ENCODE data around the gene CLASRP. TPM values are rescaled to one million over a fixed set of nuclear protein-coding genes. Genes with fewer than 3 reads are reported as not detected.
A peak's percentile ranks its signal among the peaks of the same experiment; 100 is the strongest.

The CLASRP gene
- total RNA-seq, 2 experiments from 2014 or later: 142 to 166 TPM

- H3K4me2 ChIP-seq (ENCODE audit: low read length): peak overlapping the region; percentile 75
- CTCF ChIA-PET (ENCODE audit: unreplicated experiment): interaction anchor here (0.7 to 1.1 kb wide), 2 partner anchors 37 to 156 kb away, joined by 4 read pairs; partner anchors contain the start of gene TOMM40
- H3K9me3 ChIP-seq (ENCODE audit: low read length): no peaks in the 10 kb centered on the region
- peak; percentile 76 for DNase-seq (ENCODE audit: low spot score)
- H3K9me2 ChIP-seq (ENCODE audit: insufficient read depth, low read length): no peaks in the 10 kb centered on the region
- no peak overlapping the region for H2AFZ ChIP-seq (ENCODE audit: low read length)
- BruUV-seq (replicated peaks): no TSS peak
- H3K27ac ChIP-seq (ENCODE audit: low read depth, low read length, poor library complexity, severe bottlenecking): peak overlapping the region; percentile 88
- peak overlapping the region; percentile 60 for H3K4me3 ChIP-seq (ENCODE audit: low read depth, low read length, poor library complexity, severe bottlenecking)
- H3K79me2 ChIP-seq (ENCODE audit: insufficient read depth, low read depth, low read length): peaks cover 89% of the 10 kb centered on the region
- POLR2A ChIA-PET: interaction anchor here (0.6 to 0.8 kb wide), 3 partner anchors 32 to 73 kb away, joined by 4 to 5 read pairs (median 4); no protein-coding TSS in a partner anchor
- 0 out of 2 replicates have a peak, but pooled peaks cover 4% of the 10 kb centered on the region for H4K20me1 ChIP-seq (ENCODE audit: insufficient read depth, low read length)
- H3K36me3 ChIP-seq (ENCODE audit: insufficient read depth, low read length): peaks cover 84% of the 10 kb centered on the region
- intact Hi-C loops (cut with micrococcal nuclease; ENCODE audit: unreplicated experiment): loop anchor here (2.0 kb wide), 1 partner anchor 30 kb away; no protein-coding TSS in a partner anchor
- peaks cover 73% of the 10 kb centered on the region for H3K4me1 ChIP-seq (ENCODE audit: insufficient read depth, low read length, poor library complexity, severe bottlenecking)
- TF ChIP-seq EZH2phosphoT487 (IDR thresholded peaks at IDR 0.05; ENCODE audit: borderline replicate concordance, low read depth, low read length): no peak
- TF ChIP-seq CTCF (conservative IDR thresholded peaks at IDR 0.05; ENCODE audit: low read length): peak; percentile 49
Observed at GRCh38 chr19:45047188-45047797, 8.4 kb downstream of the CLASRP start.

GRCh38 chr19:45049073-45049736 is 10.4 kb downstream of the CLASRP start:
- Histone ChIP-seq H3K9me2 (ENCODE audit: insufficient read depth, low read length) (no peaks in the 10 kb centered on the region), H3K9me3 (ENCODE audit: low read length) (no peaks in the 10 kb centered on the region), H4K20me1 (ENCODE audit: insufficient read depth, low read length) (0 out of 2 replicates have a peak, but pooled peaks cover 4% of the 10 kb centered on the region), H3K27ac (ENCODE audit: low read depth, low read length, poor library complexity, severe bottlenecking) (peak overlapping the region; percentile 88), H2AFZ (ENCODE audit: low read length) (no peak overlapping the region), H3K4me2 (ENCODE audit: low read length) (peak overlapping the region; percentile 75), H3K36me3 (ENCODE audit: insufficient read depth, low read length) (peaks cover 84% of the 10 kb centered on the region), H3K4me3 (ENCODE audit: low read depth, low read length, poor library complexity, severe bottlenecking) (no peak overlapping the region), H3K79me2 (ENCODE audit: insufficient read depth, low read depth, low read length) (peaks cover 89% of the 10 kb centered on the region), H3K4me1 (ENCODE audit: insufficient read depth, low read length, poor library complexity, severe bottlenecking) (peaks cover 78% of the 10 kb centered on the region)
- no peak for DNase-seq (ENCODE audit: low spot score)
- POLR2A ChIA-PET: interaction anchor here (1.2 to 1.4 kb wide), 2 partner anchors 9 to 47 kb away, joined by 3 read pairs; no protein-coding TSS in a partner anchor
- intact Hi-C loops (cut with micrococcal nuclease; ENCODE audit: unreplicated experiment): no loop called here
- TF ChIP-seq EZH2phosphoT487 (IDR thresholded peaks at IDR 0.05; ENCODE audit: borderline replicate concordance, low read depth, low read length) (no peak), CTCF (conservative IDR thresholded peaks at IDR 0.05; ENCODE audit: low read length) (no peak)
- CTCF ChIA-PET (ENCODE audit: unreplicated experiment): interaction anchor here (1.1 to 1.3 kb wide), 2 partner anchors 11 to 20 kb away, joined by 3 read pairs; no protein-coding TSS in a partner anchor
- no TSS peak for BruUV-seq (replicated peaks)
